GM12872 (cell line): ENCODE data around the gene SNX15.
A peak's percentile ranks its signal among the peaks of the same experiment; 100 is the strongest.

Source experiments
- CTCF ChIP-seq: IDR thresholded peaks from 3 replicates; pipeline ENCODE4 v1.5.1; 2011; ENCODE audit warnings: low read depth, mild to moderate bottlenecking, low read length, moderate library complexity; ENCODE audit not compliant: insufficient read depth

Gene SNX15

DNA sequence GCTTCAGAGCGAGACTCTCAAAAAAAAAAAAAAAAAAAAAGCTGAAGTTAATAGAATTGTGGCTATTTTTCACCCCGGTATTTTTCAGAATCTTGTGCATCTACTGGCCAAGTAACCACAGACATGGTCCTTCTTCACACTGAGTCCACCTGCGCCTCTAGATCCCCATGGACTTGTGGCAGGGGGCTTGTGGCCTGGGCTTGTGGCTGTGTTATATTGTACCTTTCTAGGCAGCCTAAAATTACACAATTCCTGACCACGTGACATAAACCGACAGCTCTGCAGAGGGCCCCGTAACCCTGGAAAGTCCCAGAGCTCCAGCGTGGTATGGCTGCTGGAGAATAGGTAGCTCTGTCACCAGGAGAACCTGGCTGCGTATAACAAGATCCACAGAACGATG, 42.0 kb downstream of the SNX15 start:
- no peak for TF ChIP-seq CTCF

GRCh38 chr11:65071907-65072630, 44.8 kb downstream of the SNX15 start:
- TF ChIP-seq CTCF: no peak

DNA sequence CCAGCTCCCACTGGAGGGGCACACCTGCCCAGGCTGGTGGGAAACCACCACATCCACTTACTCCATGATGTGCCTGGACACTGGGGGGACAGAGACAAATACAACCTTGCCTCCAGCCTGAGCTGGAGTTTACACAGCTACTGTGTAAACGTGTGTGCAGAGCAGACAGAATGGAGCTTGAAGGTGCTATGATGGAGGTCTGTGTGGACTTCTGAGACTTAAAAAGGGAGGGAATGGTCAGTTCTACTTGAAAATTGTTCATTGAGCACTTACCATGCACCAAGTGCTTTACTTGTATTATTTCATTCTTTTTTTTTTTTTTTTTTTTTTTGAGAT, 45.4 kb downstream of the SNX15 start:
- TF ChIP-seq CTCF: no peak

DNA sequence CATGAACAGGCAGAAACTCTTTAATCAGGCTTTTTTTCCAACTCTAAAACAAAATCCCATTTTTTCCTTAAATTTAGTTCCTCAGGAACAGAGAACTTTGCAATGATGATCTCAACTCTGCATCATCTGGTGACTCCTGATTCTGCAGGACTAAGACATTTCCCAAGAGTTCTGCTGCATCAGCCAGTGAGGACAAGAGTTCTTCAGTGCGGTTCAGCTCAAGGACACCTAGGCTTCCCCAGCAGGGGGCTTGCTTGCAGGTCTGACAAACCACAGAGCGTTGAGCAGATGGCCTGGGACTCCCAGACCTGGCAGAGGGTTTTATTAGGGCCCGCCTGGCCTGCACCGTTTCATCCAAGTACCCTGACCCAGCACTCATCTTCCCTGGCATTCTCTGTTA, 50.2 kb downstream of the SNX15 start:
- TF ChIP-seq CTCF: no peak

DNA sequence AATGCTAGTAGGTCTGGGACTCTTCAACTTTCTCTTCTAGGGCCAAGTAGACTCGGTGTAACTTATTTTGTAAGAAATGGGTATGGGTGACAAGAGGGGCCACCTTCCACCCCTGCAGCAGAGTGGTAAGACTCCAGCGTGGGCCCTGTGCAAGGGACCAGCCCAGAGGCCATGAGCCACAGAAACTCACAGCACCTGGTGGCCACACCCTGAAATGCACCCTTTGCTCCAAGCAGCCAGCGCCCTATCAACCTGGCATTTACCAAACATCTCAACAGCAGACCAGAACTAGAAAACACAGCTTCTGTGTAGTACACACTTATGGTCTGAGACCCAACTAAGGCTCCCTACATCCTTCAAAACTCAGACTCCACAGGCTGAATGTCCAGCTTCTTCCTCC, 50.9 kb downstream of the SNX15 start:
- peak; percentile 89 for TF ChIP-seq CTCF

DNA sequence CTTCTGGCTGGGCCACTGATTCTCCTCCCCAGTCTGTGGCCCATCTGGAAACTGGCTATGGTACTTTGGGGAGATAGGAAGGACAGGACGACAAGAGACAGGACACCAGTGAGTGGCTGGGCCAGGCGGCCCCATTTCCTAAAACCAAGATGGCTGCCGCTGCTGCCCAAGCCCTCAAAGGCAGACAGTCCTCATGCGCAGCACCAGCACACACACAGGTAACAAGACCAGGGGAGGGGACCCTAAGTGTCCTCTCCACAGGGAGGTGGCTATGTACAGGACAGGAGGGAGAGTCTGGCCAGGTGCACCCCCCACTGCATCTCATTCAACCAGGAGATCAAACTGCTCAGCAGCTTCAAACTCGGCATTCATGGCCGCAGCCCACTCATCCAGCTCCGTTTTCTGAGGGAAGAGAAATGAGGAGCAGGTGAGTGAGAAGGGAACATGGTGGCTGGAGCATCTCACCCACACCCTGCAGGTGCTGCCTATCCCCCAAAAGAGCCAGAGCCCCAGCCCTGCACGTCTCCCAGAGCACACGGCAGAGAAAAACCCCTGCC, 51.6 kb downstream of the SNX15 start:
- TF ChIP-seq CTCF: no peak

- no peak for TF ChIP-seq CTCF
Measured at GRCh38 chr11:65083134-65083833, 56.0 kb downstream of the SNX15 start.
